Cardiac fibroblast (primary cell): ENCODE data around the gene PSMF1.

Experiments
- DNase-seq, 2 donors: peaks; one replicate each; pipeline versions ENCODE4 v3.0.0 to v3.0.0-alpha.2; 2010; ENCODE audit warnings: low read depth in 2 of 2
- H3K4me3 ChIP-seq, 2 donors: replicated peaks in 1 of 2; 1 replicate in 1 of 2; 2 replicates in 1 of 2; pipeline ENCODE4 v1.5.1; 2011; ENCODE audit warnings: low read depth in 2 of 2, low read length in 2 of 2, mild to moderate bottlenecking in 2 of 2, moderate library complexity in 1 of 2
- CTCF ChIP-seq: IDR thresholded peaks from one replicate; pipeline ENCODE4 v1.5.1; 2011; ENCODE audit warnings: low read depth, mild to moderate bottlenecking, low read length, inconsistent platforms

PSMF1 gene

GRCh38 chr20:1155342-1155741, 36.9 kb downstream of the PSMF1 start:
- DNase-seq = no peak
- no peak overlapping the region for H3K4me3 ChIP-seq
- TF ChIP-seq CTCF = no peak

DNA sequence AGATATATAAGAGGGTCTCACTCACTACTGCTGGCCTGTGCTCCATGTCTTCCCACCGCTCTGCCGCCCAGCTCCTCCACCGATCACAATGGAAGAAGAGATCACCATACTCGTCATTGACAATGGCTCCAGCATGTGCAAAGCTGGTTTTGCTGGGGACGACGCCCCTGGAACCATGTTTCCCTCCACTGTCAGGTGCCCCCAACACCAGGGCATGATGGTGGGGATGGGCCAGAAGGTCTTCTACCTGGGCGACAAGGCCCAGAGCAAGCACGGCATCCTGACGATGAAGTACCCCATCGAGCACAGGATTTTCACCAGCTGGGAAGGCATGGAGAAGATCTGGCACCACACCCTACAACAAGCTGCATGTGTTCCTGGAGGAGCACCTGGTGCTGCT, 42.1 kb downstream of the PSMF1 start:
- no peak for TF ChIP-seq CTCF
- H3K4me3 ChIP-seq = no peak overlapping the region
- DNase-seq = no peak

GRCh38 chr20:1160991-1161390, 42.6 kb downstream of the PSMF1 start:
- H3K4me3 ChIP-seq = no peak overlapping the region
- TF ChIP-seq CTCF = no peak
- DNase-seq = no peak

DNA sequence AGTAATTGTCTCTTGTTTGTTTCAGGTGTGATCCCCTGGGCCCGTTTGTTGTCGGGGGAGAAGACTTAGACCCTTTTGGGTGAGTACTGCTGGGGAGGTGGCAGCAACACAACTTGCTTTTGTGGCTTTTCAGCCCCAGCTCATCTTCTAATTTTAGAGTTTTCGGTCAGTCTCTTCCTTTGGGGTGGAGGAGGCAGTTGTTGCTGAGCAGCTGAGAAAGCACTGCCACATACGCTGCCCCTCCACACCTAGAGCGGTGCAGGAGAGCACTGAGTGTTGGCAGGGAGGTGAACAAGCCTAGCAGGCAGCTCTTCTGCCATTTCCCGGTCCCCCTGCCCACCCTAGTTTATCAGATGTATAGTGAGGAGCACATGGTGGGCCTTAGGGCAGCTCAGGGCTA, 44.7 kb downstream of the PSMF1 start:
- no peak overlapping the region for H3K4me3 ChIP-seq
- no peak for DNase-seq
- TF ChIP-seq CTCF = no peak

DNA sequence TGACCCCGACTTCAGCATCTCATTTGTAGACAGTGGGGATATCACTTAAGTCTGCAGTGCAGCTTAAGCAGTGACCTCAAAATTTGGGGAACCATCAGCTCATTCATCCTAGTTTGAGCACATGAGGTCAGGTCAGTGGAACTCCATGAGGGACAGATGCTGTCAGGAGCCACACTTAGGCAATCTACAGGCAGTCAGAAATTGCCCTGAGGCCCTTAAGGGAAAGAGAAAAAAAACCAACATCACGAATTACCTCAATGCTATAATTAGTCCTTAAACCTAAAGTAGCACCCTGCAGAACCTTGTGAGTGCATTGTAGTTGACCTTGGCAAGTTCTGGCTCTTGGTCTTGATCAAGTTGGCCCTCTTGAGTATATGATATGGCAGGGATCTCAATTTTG, 45.3 kb downstream of the PSMF1 start:
- TF ChIP-seq CTCF = no peak
- DNase-seq = no peak
- H3K4me3 ChIP-seq = no peak overlapping the region

- no peak for DNase-seq
- TF ChIP-seq CTCF = no peak
- no peak overlapping the region for H3K4me3 ChIP-seq
These were observed 46.5 kb downstream of the PSMF1 start for GRCh38 chr20:1164871-1165270.

- no peak for DNase-seq
- TF ChIP-seq CTCF = no peak
- H3K4me3 ChIP-seq = no peak overlapping the region
These were observed 47.1 kb downstream of the PSMF1 start for GRCh38 chr20:1165521-1165920.
